Stimulated activated memory B cell treated with anti-CD40 and anti-IgM and Interleukin-4, amounts not matched to agents 10 μg/mL and 1 μg/mL and 100 μg/mL, for 72 hours (primary cell): ENCODE results near the gene LRRC27.

ENCODE experiments used
- ATAC-seq: fragments of 150-1000 bp; cut with Tn5 transposase; 2 replicates; pipeline ENCODE4 v1.10.0; 2021
- H3K27ac Mint-ChIP-seq: one replicate; pipeline ENCODE4 v1.8.0; 2022; ENCODE audit warnings: mild to moderate bottlenecking, mixed read lengths
- H3K27me3 Mint-ChIP-seq: one replicate; pipeline ENCODE4 v1.8.0; 2022; ENCODE audit warnings: mixed read lengths
- H3K36me3 Mint-ChIP-seq: one replicate; pipeline ENCODE4 v1.8.0; 2022; ENCODE audit warnings: mixed read lengths
- H3K4me1 Mint-ChIP-seq: one replicate; pipeline ENCODE4 v1.8.0; 2022; ENCODE audit warnings: mixed read lengths
- H3K4me3 Mint-ChIP-seq: one replicate; pipeline ENCODE4 v1.8.0; 2022; ENCODE audit warnings: mild to moderate bottlenecking, moderate library complexity, mixed read lengths
- H3K9me3 Mint-ChIP-seq: one replicate; pipeline ENCODE4 v1.8.0; 2022; ENCODE audit warnings: mixed read lengths

Gene LRRC27

DNA sequence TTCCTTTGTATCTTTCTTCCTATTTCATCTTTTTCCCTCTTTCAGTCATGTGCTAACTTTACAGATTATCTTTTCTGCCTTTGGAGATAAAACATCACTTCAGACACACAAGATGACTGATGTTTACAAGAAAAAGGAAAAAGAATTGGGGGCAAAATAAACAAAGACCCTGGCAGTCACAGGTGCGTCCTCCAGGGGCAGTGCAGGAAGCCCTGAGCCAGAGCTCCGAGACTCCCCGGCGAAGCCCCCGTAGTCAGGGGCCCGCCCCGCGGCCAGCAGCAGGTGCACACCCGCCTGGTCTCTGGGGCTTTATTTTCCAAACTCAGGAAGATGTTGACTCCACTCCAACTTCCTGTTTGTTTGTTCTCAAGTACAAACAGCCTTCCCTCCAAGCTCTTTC, 34.5 kb upstream of the LRRC27 start:
- no peak overlapping the region for H3K27ac Mint-ChIP-seq
- peaks cover 62% of the 10 kb centered on the region for H3K27me3 Mint-ChIP-seq
- peaks cover 5% of the 10 kb centered on the region for H3K36me3 Mint-ChIP-seq
- no peak for ATAC-seq
- peaks cover 12% of the 10 kb centered on the region for H3K4me1 Mint-ChIP-seq
- H3K9me3 Mint-ChIP-seq: no peaks in the 10 kb centered on the region
- H3K4me3 Mint-ChIP-seq: no peak overlapping the region

DNA sequence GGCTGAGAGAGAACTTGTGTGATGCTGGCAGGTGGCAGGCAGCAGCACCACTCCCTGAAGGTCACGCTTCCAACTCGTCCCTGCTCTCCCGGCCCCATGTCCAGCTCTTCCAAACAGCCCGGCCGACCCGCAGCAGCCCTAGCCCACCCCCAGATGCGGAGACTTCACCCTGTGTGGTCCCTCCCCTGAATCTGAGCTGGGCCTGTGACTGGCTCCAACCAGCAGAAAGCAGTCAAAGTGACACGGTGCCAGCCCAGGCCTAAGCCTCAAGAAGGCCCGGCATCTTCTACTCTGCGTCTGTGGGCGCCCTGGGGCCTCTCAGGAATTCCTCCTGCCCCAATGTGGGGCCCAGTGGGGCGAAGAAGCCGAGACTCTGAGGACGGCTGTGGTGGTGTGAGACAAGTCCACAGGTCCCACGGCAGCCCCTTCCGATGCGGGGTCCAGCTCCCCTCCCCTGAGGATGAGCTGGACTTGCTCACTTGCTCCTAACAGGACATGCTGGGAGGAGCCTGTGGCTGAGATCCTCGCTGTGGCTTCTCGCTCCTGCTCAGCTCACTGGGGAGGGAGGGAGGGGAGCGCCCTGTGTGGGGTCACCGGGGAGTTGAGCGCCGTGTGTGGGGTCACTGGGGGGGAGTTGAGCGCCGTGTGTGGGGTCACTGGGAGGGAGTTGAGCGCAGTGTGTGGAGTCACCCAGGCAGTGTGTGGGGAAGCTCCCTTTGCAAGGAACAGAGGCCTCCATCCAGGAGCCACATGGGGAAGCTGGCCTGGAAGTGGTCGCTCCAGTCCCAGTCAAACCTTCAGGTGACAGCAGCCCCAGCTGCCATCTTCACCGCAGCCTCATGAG, 33.7 kb upstream of the LRRC27 start:
- no peak overlapping the region for H3K27ac Mint-ChIP-seq
- no peak for ATAC-seq
- peaks cover 12% of the 10 kb centered on the region for H3K4me1 Mint-ChIP-seq
- peaks cover 55% of the 10 kb centered on the region for H3K27me3 Mint-ChIP-seq
- peaks cover 5% of the 10 kb centered on the region for H3K36me3 Mint-ChIP-seq
- no peaks in the 10 kb centered on the region for H3K9me3 Mint-ChIP-seq
- no peak overlapping the region for H3K4me3 Mint-ChIP-seq

GRCh38 chr10:132299371-132300336, 32.3 kb upstream of the LRRC27 start:
- no peak overlapping the region for H3K4me3 Mint-ChIP-seq
- ATAC-seq: no peak
- no peak overlapping the region for H3K27ac Mint-ChIP-seq
- H3K4me1 Mint-ChIP-seq: peaks cover 12% of the 10 kb centered on the region
- H3K27me3 Mint-ChIP-seq: peaks cover 41% of the 10 kb centered on the region
- no peaks in the 10 kb centered on the region for H3K9me3 Mint-ChIP-seq
- H3K36me3 Mint-ChIP-seq: peaks cover 5% of the 10 kb centered on the region

DNA sequence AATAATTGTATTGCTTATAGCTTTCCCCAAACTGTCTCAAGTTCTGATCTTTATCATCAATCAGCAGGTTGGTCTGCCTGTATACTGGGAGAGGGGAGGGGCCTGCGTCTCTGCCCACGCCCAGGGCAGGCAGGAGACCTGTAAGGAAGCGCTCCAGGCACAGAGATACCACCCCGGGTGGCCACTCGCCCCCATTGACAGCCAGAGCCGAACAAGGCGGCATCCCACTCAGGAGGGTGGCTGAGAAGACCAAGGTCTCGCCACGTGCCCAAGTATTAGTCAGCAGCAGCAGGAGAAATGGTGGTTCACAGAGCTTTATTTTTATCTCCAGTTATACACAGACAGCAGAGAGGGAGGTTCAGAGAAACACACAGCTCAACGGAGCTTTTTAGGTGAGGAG, 31.4 kb upstream of the LRRC27 start:
- Mint-ChIP-seq H3K27ac (no peak overlapping the region), H3K4me1 (peaks cover 12% of the 10 kb centered on the region), H3K36me3 (no peaks in the 10 kb centered on the region), H3K9me3 (no peaks in the 10 kb centered on the region), H3K27me3 (peaks cover 36% of the 10 kb centered on the region), H3K4me3 (no peak overlapping the region)
- no peak for ATAC-seq

DNA sequence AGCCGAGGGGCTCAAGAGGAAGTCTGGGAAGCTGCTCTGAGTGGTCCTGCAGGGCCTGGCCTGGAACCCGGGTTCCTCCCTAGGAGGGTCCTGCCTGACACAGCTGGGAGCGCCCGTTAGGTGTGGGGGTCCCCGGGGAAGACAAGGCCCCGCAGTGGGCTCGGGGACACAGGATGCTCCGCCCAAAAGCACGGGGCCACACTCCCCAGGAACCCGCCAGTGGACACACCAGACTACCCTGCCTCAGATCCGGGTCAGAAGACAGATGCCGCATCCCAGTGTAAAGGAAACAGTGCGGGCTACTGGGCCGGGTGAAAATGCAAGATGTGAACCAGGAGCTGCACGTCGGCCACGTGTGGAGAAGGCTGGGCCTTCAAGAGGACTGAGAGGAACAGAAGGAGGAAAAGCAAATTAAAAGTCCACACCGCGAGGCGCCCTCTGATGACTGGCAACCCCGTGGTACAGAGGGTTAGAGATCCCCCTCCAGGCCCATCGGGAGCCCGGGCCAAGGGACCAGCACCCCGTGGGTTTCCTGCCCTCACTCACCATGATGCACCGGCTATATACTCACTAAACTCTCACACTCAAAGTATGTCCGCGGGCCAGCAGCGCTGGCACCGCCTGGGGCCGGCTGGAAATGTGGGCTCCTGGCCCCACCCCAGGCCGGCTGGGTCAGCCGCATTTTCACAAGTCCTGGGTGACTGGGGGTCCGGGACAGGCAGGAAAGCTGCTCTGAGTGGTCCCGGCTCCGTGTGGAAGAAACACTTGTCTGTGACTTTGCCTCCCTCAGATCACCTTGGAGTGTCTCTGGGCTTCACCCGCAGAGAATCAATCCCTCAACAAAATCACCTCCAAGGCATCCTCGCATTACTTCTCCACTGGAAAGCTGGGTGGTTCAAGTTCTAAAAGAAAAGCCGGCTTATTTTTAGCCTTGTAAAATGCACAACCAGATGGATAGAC, 30.3 kb upstream of the LRRC27 start:
- no peaks in the 10 kb centered on the region for H3K9me3 Mint-ChIP-seq
- no peak overlapping the region for H3K27ac Mint-ChIP-seq
- no peak for ATAC-seq
- H3K4me3 Mint-ChIP-seq: no peak overlapping the region
- no peaks in the 10 kb centered on the region for H3K36me3 Mint-ChIP-seq
- H3K4me1 Mint-ChIP-seq: peaks cover 15% of the 10 kb centered on the region
- peaks cover 40% of the 10 kb centered on the region for H3K27me3 Mint-ChIP-seq

GRCh38 chr10:132302421-132303310, 29.3 kb upstream of the LRRC27 start:
- Mint-ChIP-seq H3K36me3 (no peaks in the 10 kb centered on the region), H3K27ac (no peak overlapping the region), H3K9me3 (no peaks in the 10 kb centered on the region), H3K27me3 (peaks cover 38% of the 10 kb centered on the region), H3K4me1 (peaks cover 14% of the 10 kb centered on the region), H3K4me3 (no peak overlapping the region)
- no peak for ATAC-seq

DNA sequence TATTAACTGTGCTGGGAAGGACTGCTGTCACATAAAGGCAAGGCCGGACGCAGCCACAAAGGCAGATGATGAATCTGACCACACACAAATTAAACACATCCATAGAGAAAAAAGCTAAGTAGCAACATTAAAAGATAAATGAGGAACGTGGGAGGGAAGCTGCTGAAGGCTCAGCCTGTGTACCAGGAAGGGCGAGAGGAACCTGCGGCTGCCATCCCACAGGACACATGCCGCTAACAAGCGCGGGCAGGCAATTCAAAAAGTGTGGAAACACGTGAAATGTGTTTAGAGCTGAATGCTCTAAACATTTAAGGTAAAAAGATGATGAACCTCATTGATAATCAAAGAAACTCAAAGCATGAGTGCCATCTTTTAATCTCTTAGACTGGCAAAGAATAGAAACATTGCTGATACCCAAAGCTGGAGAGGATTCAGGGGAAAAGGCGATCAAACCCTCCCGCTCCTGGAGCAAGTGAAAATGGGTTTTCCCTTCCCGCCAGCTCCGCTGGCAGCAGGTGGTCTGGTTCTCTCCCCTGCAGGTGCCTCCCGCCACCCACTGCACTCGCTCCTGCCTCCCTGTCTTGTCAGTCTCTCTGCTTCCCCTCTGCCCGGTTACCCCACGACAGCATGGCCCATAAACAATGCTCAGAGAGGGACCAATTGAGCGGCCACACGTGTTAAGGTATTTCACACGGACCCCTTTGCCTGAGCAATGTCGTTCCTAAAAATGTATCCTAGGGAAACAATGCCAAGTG, 28.5 kb upstream of the LRRC27 start:
- Mint-ChIP-seq H3K27me3 (peaks cover 29% of the 10 kb centered on the region), H3K4me1 (peaks cover 8% of the 10 kb centered on the region), H3K9me3 (no peaks in the 10 kb centered on the region), H3K4me3 (no peak overlapping the region), H3K27ac (no peak overlapping the region), H3K36me3 (no peaks in the 10 kb centered on the region)
- no peak for ATAC-seq

GRCh38 chr10:132304756-132305509, 27.1 kb upstream of the LRRC27 start:
- Mint-ChIP-seq H3K27me3 (peaks cover 21% of the 10 kb centered on the region), H3K27ac (no peak overlapping the region), H3K9me3 (no peaks in the 10 kb centered on the region), H3K4me3 (no peak overlapping the region), H3K4me1 (peaks cover 8% of the 10 kb centered on the region), H3K36me3 (no peaks in the 10 kb centered on the region)
- ATAC-seq: no peak

GRCh38 chr10:132305654-132306342, 26.2 kb upstream of the LRRC27 start:
- peaks cover 21% of the 10 kb centered on the region for H3K27me3 Mint-ChIP-seq
- H3K36me3 Mint-ChIP-seq: no peaks in the 10 kb centered on the region
- no peak for ATAC-seq
- no peaks in the 10 kb centered on the region for H3K9me3 Mint-ChIP-seq
- no peak overlapping the region for H3K27ac Mint-ChIP-seq
- peak overlapping the region; percentile 23 for H3K4me3 Mint-ChIP-seq
- peaks cover 8% of the 10 kb centered on the region for H3K4me1 Mint-ChIP-seq

DNA sequence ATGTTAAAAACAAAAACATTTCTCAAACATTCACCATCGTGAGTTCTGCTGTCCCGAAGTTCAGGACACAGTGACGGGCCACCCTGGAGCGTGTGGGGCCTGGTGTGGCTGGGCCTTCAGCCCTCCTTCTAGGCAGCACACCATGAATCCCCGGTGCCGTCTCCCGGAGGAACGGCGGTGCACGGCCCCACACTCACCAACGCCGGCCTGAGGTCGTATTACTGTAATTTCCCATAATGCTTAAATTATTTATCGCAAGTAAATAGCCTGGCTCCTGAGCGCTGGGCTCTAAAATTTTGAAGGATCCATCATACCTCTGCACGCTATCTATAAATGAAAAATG, 25.7 kb upstream of the LRRC27 start:
- peaks cover 8% of the 10 kb centered on the region for H3K4me1 Mint-ChIP-seq
- no peak overlapping the region for H3K27ac Mint-ChIP-seq
- H3K27me3 Mint-ChIP-seq: peaks cover 21% of the 10 kb centered on the region
- H3K4me3 Mint-ChIP-seq: peak overlapping the region; percentile 23
- no peaks in the 10 kb centered on the region for H3K9me3 Mint-ChIP-seq
- H3K36me3 Mint-ChIP-seq: no peaks in the 10 kb centered on the region
- no peak for ATAC-seq

DNA sequence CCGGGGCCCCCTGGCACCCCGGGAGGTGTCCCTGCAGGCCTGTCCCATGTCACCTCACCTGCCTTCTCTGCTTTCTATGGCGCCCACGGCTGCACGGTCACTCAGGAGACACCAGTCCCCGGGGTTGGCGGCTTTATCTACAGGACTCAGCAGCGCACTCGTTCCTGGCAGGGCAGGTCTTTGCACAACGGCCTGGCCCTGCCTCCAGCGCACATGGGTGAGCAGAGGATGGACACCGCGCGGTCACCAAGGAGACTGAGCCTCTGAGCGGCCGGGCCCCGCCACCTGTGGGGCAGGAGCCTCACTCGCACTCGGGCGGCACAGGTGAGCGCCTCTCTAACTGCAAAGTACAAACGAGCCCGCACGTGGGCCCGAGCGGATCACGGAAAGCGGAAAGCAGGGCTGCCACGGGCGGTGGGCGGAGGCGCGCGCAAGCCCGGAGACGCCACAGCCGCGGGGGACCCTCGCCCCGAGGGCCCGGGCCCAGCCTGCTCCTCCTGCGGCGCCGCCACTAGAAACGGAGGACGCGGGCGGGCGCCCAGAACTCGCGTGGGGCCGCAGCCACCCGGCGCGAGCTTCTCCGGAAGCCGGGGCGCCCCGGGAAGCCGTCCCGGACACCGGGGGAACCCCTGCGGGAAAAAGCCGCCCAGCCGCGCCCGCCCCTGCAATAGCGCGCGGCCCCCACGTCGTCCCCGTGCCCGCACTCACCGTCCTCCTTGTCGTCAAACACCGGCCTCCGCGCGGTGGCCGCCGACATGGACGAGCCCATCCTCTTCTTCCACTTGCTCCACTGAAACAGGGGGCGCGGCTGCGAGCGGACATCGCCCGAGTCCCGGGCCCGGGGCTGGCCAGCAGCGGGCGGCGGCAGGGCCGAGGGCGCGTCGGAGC, 24.9 kb upstream of the LRRC27 start:
- peak; percentile 9 for ATAC-seq
- no peak overlapping the region for H3K27ac Mint-ChIP-seq
- peak overlapping the region; percentile 87 for H3K4me3 Mint-ChIP-seq
- H3K27me3 Mint-ChIP-seq: peaks cover 21% of the 10 kb centered on the region
- H3K9me3 Mint-ChIP-seq: no peaks in the 10 kb centered on the region
- no peaks in the 10 kb centered on the region for H3K36me3 Mint-ChIP-seq
- peaks cover 8% of the 10 kb centered on the region for H3K4me1 Mint-ChIP-seq
